ENCODE results near the gene MYO18B.

DNA sequence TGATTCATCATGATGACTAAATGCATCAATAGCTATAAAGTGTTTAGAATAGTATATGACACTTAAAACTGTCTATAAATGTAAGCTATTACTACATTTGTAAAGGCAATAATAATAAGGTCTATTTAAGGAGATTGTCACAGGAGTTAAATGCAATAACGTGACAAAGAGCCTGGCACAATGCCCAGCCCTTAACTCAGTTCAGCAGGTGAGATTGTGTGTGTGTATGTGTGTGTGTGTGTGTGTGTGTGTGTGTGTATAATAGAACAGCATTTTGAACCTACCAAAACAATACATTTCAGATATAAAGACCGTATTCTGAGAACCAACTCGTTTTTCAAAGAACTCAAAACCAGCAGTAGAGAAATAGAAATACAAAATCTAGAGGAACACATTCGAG is 177.5 kb downstream of the MYO18B start:
- TF ChIP-seq, protein P1, sequence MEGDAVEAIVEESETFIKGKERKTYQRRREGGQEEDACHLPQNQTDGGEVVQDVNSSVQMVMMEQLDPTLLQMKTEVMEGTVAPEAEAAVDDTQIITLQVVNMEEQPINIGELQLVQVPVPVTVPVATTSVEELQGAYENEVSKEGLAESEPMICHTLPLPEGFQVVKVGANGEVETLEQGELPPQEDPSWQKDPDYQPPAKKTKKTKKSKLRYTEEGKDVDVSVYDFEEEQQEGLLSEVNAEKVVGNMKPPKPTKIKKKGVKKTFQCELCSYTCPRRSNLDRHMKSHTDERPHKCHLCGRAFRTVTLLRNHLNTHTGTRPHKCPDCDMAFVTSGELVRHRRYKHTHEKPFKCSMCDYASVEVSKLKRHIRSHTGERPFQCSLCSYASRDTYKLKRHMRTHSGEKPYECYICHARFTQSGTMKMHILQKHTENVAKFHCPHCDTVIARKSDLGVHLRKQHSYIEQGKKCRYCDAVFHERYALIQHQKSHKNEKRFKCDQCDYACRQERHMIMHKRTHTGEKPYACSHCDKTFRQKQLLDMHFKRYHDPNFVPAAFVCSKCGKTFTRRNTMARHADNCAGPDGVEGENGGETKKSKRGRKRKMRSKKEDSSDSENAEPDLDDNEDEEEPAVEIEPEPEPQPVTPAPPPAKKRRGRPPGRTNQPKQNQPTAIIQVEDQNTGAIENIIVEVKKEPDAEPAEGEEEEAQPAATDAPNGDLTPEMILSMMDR (conservative IDR thresholded peaks at IDR 0.05; ENCODE audit: low read depth, low read length), result no peak
- no peak for TF ChIP-seq EZH2phosphoT487 (IDR thresholded peaks at IDR 0.05; ENCODE audit: borderline replicate concordance, low read length)

Data from PC-3 (cell line).